CD4-positive, alpha-beta T cell treated with Interleukin-1 beta for 1 hour (primary cell): ENCODE measurements around the gene RPF1.
"Not testable (repeated sequence)": the region's sequence is repeated elsewhere in the genome, so short reads cannot be mapped to it uniquely, and the experiment has no call there.

Source experiments
- DNase-seq, 2 donors: peaks; one replicate each; pipeline ENCODE4 v3.0.0-alpha.2; 2020 to 2022

Gene RPF1

GRCh38 chr1:84478876-84479868, at the start of gene RPF1:
Gene RPF1 (plus strand): TSS chr1:84479266. CDS start chr1:84479282, 16 bp downstream.
- peak; percentile 82 for DNase-seq

DNA sequence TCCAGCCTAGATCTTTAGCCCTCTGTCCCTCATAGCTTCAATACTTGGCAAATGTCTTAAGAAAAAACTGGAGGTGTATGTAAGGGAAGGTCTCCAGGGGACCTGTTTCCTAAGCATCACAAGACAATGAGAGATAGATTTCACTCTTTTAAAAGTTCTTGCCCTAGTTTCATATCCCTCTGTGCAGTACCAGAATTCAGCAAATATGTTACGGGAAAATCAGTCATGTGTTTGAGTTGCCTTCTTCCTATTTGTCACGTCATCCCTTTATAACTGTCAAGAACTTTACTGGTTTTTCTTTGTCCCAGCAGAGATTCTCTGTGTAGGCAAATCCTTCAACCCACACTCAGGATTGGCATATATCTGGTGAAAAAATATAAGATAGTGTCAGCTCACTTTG, 48.5 kb upstream of the RPF1 start:
- no peak for DNase-seq

GRCh38 chr1:84433258-84434080, 45.6 kb upstream of the RPF1 start:
- DNase-seq = peak; percentile 72 to 84

GRCh38 chr1:84434081-84434769, 44.8 kb upstream of the RPF1 start:
- DNase-seq = no peak

GRCh38 chr1:84434801-84435549, 44.1 kb upstream of the RPF1 start:
- DNase-seq = peak in 1 of 2 donors; percentile 41

DNA sequence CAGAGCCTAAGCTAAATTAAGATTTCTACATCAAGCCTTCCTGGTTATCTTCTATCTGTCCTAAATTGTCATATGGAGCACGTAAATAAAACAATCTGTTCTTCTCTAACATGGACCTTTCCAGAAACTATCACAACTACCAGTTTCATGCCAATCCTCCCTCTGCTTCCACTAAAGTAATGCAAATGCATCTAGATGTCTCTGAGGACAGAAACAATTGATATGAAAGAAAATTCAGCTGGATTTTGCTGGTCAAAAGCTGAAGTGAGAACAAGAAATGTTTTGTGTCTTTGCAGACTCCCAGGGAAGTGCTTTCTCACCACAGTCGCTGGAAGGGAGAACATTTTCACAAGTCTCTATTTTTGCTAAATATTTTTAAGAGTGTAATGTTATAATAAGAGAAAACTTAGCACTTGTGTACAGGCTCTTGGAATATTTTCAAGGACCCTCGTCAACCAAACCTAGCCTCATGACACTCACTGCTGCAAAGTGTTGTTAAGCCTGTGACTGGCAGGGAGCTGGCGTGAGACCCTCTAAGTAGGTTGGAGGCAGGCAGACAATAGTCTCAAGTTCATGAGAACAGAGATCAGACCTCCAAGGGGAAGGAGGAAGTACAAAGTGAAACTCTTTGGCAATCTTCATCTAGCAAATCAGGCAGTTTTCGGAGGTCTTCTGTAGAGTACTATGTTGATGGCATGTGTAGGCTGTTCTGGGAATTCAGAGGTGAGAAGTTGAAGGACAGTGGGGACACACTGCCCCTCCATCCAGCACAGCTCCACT, 42.0 kb upstream of the RPF1 start:
- no peak for DNase-seq

GRCh38 chr1:84442256-84442655, 36.8 kb upstream of the RPF1 start:
- DNase-seq = peak in 1 of 2 donors; percentile 80

DNA sequence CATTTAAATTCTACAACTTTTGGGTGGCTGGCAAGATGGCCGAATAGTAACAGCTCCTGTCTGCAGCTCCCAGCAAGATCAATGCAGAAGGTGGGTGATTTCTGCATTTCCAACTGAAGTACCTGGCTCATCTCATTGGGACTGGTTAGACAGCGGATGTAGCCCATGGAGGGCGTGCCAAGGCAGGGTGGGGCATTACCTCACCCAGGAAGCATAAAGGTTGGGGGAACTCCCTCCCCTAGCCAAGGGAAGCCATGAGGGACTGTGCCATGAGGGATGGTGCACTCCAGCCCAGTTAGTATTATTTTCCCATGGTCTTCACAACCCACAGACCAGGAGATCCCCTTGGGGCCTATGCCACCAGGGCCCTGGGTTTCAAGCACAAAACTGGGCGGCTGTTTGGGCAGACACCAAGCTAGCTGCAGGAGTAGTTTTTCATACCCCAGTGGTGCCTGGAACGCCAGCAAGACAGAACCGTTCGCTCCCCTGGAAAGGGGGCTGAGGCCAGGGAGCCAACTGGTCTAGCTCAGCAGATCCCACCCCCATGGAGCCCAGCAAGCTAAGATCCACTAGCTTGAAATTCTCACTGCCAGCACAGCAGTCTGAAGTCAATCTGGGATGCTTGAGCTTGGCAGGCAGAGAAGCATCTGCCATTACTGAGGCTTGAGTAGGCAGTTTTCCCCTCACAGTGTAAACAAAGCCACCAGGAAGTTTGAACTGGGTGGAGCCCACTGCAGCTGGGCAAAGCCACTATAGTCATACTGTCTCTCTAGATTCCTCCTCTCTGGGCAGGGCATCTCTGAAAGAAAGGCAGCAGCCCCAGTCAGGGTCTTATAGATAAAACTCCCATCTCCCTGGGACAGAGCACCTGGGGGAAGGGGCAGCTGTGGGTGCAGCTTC, 36.1 kb upstream of the RPF1 start:
- DNase-seq = peak in 1 of 2 donors; percentile 49

DNA sequence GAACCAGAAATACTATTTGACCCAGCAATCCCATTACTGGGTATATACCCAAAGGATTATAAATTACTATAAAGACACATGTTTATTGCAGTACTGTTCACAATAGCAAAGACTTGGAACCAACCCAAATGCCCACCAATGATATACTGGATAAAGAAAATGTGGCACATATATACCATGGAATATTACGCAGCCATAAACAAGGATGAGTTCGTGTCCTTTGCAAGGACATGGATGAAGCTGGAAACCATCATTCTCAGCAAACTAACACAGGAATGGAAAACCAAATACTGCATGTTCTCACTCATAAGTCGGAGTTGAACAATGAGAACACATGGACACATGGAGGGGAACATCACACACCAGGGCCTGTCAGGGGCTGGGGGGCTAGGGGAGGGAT, 30.4 kb upstream of the RPF1 start:
- not testable (repeated sequence) for DNase-seq

GRCh38 chr1:84450910-84451309, 28.2 kb upstream of the RPF1 start:
- no peak for DNase-seq

- DNase-seq = no peak
Observed at GRCh38 chr1:84452436-84452835, 26.6 kb upstream of the RPF1 start.

- no peak for DNase-seq
Observed at GRCh38 chr1:84462118-84462517, 16.9 kb upstream of the RPF1 start.

DNA sequence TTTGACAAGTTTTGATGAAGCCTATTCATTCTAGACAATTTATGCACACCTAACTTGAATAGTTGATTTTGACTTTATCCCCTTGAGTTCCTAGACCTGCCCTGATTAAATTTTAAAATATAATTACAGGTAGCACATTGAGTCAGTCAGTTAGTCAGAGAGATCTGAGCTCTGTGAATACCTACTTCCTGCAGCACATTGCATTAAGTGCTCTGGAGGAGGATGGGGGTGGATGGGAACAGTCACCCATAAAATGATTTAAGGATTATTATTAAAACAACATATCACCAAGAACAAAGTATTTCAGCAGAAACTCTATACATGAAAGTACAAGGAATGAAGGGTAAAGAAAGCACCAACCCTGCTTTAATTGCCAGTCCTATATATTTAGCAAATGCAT, 11.8 kb upstream of the RPF1 start:
- no peak for DNase-seq

DNA sequence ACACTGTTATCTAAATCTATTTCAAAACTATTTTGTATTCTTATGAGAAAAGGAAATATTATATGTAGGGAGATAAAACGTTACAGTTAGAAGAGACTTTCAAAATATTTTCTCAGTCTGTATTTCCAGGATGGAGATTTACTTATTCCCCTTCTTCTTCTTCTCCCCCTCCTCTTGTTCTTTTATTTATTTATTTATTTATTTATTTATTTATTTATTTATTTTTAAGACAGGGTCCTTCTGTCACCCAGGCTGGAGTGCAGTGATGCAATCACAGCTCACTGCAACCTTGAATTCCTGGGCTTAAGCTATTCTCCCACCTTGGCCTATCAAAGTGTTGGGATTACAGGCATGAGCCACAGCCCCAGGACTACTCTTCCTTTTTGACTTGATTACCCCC, 2.8 kb upstream of the RPF1 start:
- no peak for DNase-seq

- DNase-seq = no peak
Observed at GRCh38 chr1:84479998-84480397, 932 bp downstream of the RPF1 start.

- DNase-seq = no peak
Observed at GRCh38 chr1:84480650-84481049, 1.6 kb downstream of the RPF1 start.

- no peak for DNase-seq
Observed at GRCh38 chr1:84481317-84481716, 2.3 kb downstream of the RPF1 start.

- DNase-seq = no peak
Observed at GRCh38 chr1:84488107-84488506, 9.0 kb downstream of the RPF1 start.

- no peak for DNase-seq
Observed at GRCh38 chr1:84489766-84490165, 10.7 kb downstream of the RPF1 start.

DNA sequence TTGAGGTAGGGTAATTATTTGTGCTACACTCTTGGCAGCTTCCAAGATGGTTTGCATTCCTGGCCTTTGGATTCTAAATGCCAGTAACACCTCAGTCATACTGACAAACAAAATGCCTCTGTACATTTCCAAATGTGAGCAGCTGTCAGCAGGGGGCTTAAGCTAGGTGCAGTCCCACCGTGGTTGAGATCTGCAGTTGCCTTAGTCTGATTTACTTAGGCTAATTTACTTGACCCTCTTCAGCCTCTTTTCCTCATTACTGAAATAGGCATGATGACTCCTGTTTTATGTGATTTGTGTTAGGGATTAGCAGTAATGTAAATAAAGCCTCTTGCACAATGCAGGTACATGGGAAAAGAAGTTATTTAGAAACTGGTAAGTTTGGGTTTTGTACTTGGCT, 13.7 kb downstream of the RPF1 start:
- no peak for DNase-seq
